HPDE6-E6E7 (cell line): ENCODE results near the gene NARF.
"Not testable (repeated sequence)": the region's sequence is repeated elsewhere in the genome, so short reads cannot be mapped to it uniquely, and the experiment has no call there.

Source experiments
- DNase-seq: peaks from one replicate; pipeline ENCODE4 v3.0.0; 2011; ENCODE audit warnings: missing footprints; ENCODE audit errors: extremely low spot score

The NARF gene

GRCh38 chr17:82496529-82497434, 38.2 kb downstream of the NARF start:
- DNase-seq, result peak; percentile 95

GRCh38 chr17:82497483-82498405, 39.2 kb downstream of the NARF start:
- DNase-seq, result no peak

- no peak for DNase-seq
Measured at GRCh38 chr17:82502207-82502606, 43.7 kb downstream of the NARF start.

GRCh38 chr17:82503094-82503727, 44.7 kb downstream of the NARF start:
- no peak for DNase-seq

- no peak for DNase-seq
Measured at GRCh38 chr17:82503728-82504308, 45.3 kb downstream of the NARF start.

GRCh38 chr17:82505296-82505695, 46.8 kb downstream of the NARF start:
- no peak for DNase-seq

- not testable (repeated sequence) for DNase-seq
Measured at GRCh38 chr17:82506402-82506801, 47.9 kb downstream of the NARF start.

GRCh38 chr17:82507631-82508175, 49.2 kb downstream of the NARF start:
- DNase-seq, result no peak

GRCh38 chr17:82511642-82512041, 53.1 kb downstream of the NARF start:
- DNase-seq, result not testable (repeated sequence)

- not testable (repeated sequence) for DNase-seq
Measured at GRCh38 chr17:82513864-82514263, 55.3 kb downstream of the NARF start.

GRCh38 chr17:82517230-82517865, 58.8 kb downstream of the NARF start:
- no peak for DNase-seq

GRCh38 chr17:82518826-82519810, 60.6 kb downstream of the NARF start, which contains the start of gene FOXK2:
TSS of gene FOXK2 (plus strand) at chr17:82519732. CDS start at chr17:82519889, 157 bp downstream.
- peak; percentile 98 for DNase-seq

GRCh38 chr17:82519971-82520903, 61.7 kb downstream of the NARF start:
- no peak for DNase-seq

- no peak for DNase-seq
Measured at GRCh38 chr17:82524540-82524939, 66.0 kb downstream of the NARF start.

GRCh38 chr17:82525712-82526111, 67.2 kb downstream of the NARF start:
- DNase-seq, result no peak

GRCh38 chr17:82527898-82528297, 69.4 kb downstream of the NARF start:
- no peak for DNase-seq

GRCh38 chr17:82528484-82529265, 70.1 kb downstream of the NARF start:
- DNase-seq, result peak; percentile 80

GRCh38 chr17:82529914-82530300, 71.4 kb downstream of the NARF start:
- DNase-seq, result no peak
